GM19238 (cell line): ENCODE measurements around the gene SORCS2.
"Not testable (repeated sequence)": the region's sequence is repeated elsewhere in the genome, so short reads cannot be mapped to it uniquely, and the experiment has no call there.

Source experiments
- DNase-seq: peaks from one replicate; pipeline ENCODE4 v3.0.0; 2011; ENCODE audit warnings: low spot score; ENCODE audit not compliant: insufficient read length

Gene SORCS2

DNA sequence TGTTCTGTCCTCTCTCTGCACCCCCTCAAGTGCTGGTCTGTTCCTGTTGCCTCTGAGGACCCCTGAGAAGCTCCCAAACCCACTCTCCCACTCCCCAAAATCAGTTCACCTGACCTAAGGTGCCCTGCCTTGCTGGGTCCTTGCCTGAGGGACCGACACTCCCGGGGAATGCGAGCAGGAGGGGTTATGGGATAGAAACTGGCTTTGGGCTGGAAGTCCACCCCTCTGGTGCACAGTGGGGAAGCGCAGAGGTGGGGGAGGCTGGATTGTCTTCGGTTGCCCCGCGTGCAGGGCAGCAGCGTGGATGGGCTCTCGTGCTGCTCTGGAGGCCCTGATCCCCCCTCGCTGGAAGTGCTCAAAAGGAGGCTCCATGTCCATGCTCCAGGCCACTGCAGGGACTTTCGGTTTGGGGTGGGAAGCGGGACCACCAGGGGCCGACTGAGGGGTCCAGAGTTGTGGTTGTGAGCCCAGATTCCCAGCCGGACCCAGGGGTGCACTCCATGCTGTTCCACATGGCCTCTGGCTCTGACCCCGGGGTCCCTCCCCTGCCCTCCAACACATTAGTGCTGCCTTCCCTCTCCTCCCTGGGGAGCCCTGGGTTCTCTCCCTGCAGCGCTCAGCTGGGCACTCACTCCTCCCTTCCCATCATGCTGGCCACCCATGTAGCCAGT lies 7.6 kb downstream of the SORCS2 start:
- DNase-seq: no peak

DNA sequence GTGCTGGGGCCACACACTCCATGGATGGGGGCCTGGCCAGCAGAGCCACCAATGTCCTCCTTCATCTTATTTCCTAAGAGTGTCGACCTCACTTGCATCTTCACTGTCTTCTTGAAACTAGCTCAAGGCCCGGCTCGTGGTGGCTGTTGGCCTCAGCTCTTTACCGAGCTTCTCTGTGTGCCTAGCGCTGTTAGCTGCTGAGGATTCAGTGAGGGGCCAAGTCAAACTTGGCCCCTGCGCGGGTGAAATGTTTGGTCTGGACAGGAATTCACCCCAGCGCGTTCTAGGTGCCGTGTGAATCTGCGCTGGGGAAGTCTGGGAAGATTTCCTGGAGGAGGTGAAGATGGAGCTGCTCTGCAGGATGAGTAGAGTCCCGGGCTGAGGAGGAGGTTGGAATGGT lies 8.5 kb downstream of the SORCS2 start:
- DNase-seq: no peak

DNA sequence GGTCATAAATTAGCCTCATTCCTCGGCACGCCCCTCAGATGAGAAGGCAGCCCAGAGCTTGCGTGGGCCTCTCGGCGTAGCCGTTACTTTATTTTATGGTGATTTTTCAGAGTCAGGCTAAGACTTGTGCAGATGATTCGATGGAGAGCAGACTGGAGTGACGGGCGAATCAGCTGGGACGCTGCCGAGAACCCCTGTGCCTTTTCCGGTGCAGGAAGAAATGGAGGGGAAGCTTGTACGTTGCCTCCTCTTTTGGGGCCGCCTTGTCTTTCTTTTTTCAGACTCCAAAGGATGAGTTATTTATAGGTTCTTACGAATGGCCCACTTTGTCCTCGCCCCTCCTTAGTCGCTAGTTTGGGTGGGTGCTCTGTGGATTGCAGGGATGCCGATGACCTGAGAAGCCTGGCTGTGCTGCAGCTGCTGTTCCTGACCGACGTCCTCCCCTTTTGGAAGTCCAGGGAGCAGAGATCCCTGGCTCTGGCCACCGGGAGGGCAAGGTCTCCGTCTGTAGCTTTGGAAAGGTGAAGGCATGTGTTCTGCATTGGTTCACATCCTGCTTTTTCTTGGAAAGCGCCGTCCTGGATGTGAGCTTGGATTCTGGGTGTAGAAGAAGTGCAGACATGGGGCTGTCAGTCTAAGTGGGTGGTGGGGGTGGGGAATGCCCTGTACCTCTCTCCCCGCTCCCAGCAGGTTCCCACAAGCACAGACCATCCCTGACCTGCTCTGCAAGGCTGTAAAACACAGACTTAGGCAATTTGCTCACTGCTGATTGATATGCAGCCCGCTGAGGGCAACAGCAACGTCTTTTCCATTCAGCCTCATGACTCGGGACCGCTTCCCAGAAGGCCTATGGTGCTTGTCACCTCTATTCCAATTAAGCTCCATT lies 9.3 kb downstream of the SORCS2 start:
- DNase-seq: no peak

- no peak for DNase-seq
Observed at GRCh38 chr4:7202411-7202810, 10.1 kb downstream of the SORCS2 start.

DNA sequence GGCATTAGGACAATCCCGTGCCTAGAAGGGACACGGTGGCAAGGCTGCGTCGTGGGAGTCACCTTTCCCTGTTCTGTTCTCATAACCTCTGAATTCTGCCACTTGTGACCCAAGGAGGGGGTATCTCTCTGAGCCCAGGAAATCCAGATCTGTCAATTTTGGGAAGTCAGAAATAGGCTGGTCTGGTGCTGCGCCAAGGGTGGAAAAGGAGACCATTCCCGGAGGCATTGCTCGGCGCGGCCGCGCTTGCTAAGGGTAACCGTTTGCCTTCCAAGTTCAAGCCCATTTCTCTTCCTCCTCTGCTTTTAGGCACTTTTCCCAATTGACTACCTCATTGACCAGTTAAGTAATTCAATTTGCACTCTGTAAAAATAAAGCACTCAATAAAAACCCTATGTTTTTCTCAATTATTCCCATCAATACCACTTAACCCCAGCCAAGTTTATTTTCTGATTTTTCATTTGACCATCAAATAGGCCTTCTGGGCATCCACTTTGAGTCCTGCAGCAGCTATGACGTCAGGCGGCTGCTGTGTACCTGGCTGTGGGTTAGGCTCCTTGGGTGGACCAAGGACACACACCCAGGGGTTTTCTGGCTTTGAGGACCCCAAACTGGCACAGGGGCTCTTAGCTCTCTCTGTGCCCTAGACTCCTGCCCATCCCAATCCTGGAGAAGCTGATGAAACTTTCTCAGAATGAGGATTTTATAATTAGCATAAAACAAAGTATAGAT lies 12.5 kb downstream of the SORCS2 start:
- no peak for DNase-seq

- DNase-seq: no peak
Observed at GRCh38 chr4:7206385-7206784, 14.0 kb downstream of the SORCS2 start.

DNA sequence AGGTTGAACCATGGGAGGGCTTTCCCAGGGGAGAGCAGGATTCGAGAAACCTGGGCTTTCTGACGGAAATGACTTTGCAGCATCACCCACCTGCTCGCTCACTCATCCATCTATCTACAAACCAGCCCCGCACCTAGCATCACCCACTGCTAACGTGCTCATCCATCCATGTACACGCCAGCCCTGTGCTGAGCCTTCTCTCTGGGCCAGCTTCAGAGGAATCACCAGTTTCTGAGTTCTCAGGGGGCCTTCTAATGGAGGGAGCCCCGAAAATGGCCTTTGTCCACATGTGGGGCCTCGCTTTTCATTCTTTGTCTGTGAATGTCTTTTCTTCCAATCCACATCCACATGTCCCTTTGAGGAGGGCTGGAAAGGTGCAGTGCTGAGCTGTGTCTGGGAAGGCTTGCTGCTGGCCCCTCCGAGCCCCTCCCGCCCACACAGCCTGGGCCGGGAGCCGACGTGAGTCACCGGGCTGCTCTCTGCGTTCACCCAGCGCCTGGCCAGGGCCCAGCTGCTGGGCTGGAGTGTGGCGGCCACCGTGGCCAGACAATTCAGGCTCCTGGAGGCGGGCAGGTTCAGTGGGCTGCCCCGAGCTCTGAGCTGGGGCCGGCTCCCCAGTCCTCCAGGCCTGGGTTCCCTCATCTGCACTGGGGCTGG lies 14.7 kb downstream of the SORCS2 start:
- no peak for DNase-seq

GRCh38 chr4:7207628-7208231 lies 15.4 kb downstream of the SORCS2 start:
- no peak for DNase-seq

DNA sequence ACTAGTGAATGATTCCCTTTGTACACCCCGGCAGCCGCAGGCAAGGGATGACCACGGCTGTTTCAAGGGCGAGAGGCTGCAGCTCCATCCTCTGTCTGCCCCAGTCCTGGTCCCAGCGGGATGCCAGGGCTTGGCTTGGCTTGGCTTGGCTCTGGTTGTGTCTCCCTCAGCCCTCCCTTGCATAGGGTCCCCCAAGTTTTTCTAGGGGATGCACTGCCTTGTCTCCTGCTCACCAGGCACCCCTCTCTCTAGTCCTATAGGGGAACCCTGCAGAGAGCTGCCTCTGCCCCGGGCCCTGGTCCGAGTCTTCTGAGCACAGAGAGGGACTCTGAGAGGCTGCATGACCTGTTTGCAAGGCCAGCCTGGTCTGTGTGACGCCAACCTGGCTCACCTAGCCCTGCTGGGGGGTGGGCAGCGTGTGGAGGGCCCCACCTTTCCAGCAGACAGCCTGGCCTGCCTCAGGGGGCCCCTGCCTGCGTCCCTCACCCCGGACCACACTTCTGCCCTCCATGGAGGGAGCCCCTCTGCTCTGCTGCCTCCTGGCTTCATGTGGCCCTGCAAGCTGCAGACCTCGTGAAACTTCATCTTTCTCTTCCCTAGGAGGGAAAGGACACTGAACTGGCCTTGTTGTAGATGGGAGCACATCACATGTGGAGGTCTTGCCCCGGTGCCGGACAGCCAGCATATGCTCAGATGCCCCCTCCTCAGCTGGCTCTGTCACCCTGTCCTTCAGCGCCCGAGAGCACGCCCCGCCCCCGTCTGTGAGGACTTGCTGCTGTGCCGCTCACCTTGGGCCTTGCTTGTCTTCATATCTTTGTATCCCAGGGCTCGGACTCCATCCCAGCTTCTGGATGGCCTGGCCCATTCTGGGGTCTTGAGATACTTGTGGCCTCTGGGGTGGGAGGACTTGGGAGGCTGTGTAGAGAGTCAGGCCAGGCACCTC lies 16.4 kb downstream of the SORCS2 start:
- no peak for DNase-seq

DNA sequence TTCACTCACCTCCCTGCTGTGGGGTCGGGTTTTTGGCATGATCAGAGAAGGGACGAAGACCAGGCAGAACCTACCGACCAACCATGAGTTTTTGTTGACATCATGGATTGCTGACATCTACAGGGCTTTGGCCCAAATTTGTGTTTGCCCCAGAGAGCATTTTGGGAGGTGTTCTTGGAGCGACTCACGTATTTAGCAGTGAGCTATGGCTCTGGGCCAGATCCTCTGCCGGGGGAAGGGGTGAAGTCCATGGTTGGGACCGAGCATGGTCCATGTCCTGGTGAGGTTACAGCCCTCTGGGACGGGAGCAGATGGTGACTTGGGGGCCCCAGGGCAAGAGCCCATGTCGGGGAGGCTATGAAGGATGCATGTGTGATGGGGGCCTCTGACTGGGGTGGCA lies 17.4 kb downstream of the SORCS2 start:
- DNase-seq: no peak

DNA sequence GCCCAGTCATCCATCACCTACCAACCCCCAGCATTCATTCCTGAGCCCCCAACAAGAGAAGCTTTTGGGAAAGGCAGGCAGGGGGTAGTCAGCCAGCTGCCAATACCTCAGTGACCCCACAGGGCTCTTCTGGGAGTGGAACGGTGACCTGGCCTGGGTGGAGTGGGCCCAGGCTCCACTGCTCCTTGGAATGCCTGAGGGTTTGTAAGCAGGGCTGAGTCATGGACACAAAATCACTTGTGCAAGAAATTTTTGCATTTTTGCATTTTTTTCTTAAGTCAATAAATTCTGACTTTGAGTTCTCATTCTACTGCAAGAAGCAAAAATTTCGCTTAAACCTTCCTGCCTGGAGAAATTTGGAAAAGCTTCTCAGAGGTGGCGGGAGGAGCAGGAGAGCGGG lies 18.5 kb downstream of the SORCS2 start:
- DNase-seq: no peak

DNA sequence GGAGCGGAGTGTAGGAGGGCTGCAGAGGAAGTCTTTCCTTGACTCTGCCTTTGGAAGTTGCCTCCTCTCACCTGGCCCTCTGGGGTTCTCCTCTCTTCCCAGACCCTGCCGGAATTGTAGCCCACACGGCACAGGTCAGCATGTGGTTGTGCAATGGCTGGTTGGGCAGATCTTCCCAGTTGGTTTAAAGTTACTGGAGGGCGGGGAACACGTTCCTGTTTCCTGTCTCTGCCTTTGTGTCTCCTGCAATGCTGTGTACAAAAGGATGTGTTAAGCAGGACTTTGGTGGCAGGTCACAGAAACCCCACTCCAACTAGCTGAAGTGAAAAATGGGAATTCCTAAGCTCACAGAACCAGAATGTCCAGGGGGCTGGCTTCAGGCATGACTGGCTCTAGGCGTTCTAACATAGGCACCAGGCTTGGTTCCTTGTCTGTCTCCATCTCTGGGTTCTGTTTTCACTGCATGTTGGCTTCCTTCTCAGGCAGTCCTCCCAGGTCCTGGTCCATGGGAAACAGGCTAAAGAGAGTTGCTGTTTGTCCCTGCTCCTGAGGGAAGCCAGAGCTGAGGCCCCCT lies 19.9 kb downstream of the SORCS2 start:
- no peak for DNase-seq

GRCh38 chr4:7212921-7213320 lies 20.6 kb downstream of the SORCS2 start:
- DNase-seq: no peak

- DNase-seq: no peak
Observed at GRCh38 chr4:7213807-7214206, 21.5 kb downstream of the SORCS2 start.

GRCh38 chr4:7214359-7214758 lies 22.0 kb downstream of the SORCS2 start:
- no peak for DNase-seq

DNA sequence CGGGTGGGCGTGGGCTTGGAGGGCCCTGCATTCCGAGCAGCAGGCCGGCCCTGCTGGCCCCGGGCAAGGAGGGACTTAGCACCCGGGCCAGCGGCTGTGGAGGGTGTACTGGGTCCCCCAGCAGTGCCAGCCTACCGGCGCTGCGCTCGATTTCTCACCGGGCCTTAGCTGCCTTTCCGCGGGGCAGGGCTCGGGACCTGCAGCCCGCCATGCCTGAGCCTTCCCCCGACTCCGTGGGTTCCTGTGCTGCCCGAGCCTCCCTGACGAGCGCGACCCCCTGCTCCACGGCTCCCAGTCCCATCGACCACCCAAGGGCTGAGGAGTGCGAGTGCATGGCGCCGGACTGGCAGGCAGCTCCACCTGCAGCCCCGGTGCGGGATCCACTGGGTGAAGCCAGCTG lies 22.8 kb downstream of the SORCS2 start:
- DNase-seq: not testable (repeated sequence)

GRCh38 chr4:7217039-7217438 lies 24.7 kb downstream of the SORCS2 start:
- DNase-seq: no peak

- no peak for DNase-seq
Observed at GRCh38 chr4:7217474-7218321, 25.4 kb downstream of the SORCS2 start.

DNA sequence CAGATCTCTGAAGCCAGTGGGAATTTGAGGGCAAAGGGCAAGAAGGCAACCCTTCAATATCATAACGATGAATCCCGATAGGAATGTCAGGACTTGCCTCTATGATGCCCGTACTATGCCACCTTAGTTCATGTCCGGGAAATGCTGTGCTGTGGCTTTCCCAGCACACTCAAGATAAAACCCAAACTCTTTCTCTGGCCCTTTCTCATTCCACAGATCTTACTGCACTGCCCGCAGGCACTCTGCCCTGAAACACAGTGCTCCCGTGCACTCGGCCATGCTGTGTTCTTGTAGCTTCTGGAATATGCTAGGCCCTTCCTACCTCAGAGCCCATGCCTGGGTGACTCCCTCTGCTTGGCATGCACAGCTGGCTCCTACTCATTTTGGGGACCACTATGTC lies 26.3 kb downstream of the SORCS2 start:
- no peak for DNase-seq
